ENCODE data around the gene PTPN14.

Gene PTPN14

DNA sequence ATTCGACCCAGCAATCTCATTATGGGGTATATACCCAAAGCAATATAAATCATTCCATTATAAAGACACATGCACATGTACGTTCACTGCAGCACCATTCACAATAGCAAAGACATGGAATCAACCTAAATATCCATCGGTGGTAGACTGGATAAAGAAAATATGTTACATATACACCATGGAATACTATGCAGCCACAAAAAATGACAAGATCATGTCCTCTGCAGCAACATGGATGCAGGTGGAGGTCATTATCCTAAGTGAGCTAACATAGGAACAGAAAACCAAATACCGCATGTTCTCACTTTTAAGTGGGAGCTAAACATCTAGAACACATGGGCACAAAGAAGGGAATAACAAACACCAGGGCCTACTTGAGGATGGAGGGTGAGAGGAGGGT lies 115.5 kb downstream of the PTPN14 start:
- Histone ChIP-seq H3K4me1 (ENCODE audit: control insufficient read depth, insufficient read depth, low read length) (peaks cover 18% of the 10 kb centered on the region), H3K4me3 (ENCODE audit: insufficient read depth, low read depth, low read length) (no peak overlapping the region), H3K36me3 (ENCODE audit: control insufficient read depth, insufficient read depth, low read length) (no peaks in the 10 kb centered on the region), H3K27me3 (ENCODE audit: control insufficient read depth, insufficient read depth, low read length, poor library complexity, severe bottlenecking) (no peaks in the 10 kb centered on the region), H3K27ac (ENCODE audit: insufficient read depth, low read depth, low read length, poor library complexity, severe bottlenecking) (no peak overlapping the region), H3K9me3 (ENCODE audit: control insufficient read depth, low read length) (no peaks in the 10 kb centered on the region)
- WGBS, 2 experiments = 81 to 97% methylated on average over 3 to 4 of the region's 4 CpGs

DNA sequence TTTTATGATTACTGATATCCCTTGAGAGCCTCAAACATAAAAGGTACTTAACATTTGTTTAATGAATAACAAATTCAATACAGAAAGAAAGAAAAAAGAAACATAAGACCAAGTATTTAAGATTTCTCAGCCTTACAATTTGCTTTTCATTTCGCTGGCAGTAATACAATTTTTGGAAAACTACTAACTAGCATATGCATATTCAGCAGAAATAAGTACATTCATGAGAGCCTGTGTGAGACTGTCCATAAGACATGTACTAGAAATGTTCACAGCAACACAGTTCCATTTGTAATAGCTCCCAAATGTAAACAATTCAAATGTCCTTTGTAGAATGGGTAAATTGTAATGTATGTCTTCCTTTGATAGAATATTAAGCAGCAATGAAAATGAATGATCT lies 119.2 kb downstream of the PTPN14 start:
- Histone ChIP-seq H3K4me1 (ENCODE audit: control insufficient read depth, insufficient read depth, low read length) (peaks cover 5% of the 10 kb centered on the region), H3K36me3 (ENCODE audit: control insufficient read depth, insufficient read depth, low read length) (no peaks in the 10 kb centered on the region), H3K27ac (ENCODE audit: insufficient read depth, low read depth, low read length, poor library complexity, severe bottlenecking) (no peak overlapping the region), H3K9me3 (ENCODE audit: control insufficient read depth, low read length) (no peaks in the 10 kb centered on the region), H3K27me3 (ENCODE audit: control insufficient read depth, insufficient read depth, low read length, poor library complexity, severe bottlenecking) (no peaks in the 10 kb centered on the region), H3K4me3 (ENCODE audit: insufficient read depth, low read depth, low read length) (no peak overlapping the region)
- WGBS, 2 experiments = 87 to 100% methylated on average over 1 of the region's 1 CpG

DNA sequence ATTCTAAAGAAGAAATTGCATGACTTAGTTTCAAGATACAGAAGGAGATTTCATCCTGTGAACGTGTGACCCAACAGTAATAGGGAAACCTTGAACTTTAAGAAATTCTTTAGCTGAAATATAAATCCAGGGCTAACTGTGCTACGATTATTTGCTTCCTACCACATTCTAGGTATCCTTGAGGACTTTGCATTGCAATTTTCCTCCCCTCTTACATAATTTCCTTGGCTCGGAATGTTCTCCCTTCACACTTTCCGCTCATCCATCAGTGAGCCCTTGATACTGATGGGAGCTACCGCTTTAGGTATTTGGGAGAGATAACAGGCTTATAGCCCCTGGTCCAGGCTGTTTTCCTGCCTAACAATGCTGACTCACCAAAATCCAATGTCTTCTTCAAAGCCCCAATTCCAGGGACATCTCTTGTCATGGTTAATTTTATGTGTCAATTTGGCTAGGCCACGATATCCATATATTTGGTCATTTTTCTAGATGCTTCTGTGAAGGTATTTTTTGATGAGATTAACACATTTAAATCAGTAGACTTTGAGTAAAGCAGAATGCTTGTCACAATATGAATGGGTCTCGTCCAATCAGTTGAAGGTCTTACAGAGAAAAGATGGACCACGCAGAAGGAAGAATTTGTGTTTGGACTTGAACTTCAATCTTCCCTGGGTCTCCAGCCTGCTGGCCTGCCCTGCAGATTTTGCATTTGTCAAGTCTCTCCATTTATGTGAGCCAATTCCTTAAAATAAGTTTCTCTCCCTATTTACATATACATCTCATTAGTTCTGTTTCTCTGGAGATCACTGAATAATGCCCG lies 121.2 kb downstream of the PTPN14 start:
- 88 to 95% methylated on average over 9 of the region's 9 CpGs for WGBS, 2 experiments
- H3K9me3 ChIP-seq (ENCODE audit: control insufficient read depth, low read length) = no peaks in the 10 kb centered on the region
- peaks cover 5% of the 10 kb centered on the region for H3K4me1 ChIP-seq (ENCODE audit: control insufficient read depth, insufficient read depth, low read length)
- H3K4me3 ChIP-seq (ENCODE audit: insufficient read depth, low read depth, low read length) = no peak overlapping the region
- no peaks in the 10 kb centered on the region for H3K27me3 ChIP-seq (ENCODE audit: control insufficient read depth, insufficient read depth, low read length, poor library complexity, severe bottlenecking)
- no peaks in the 10 kb centered on the region for H3K36me3 ChIP-seq (ENCODE audit: control insufficient read depth, insufficient read depth, low read length)
- no peak overlapping the region for H3K27ac ChIP-seq (ENCODE audit: insufficient read depth, low read depth, low read length, poor library complexity, severe bottlenecking)

DNA sequence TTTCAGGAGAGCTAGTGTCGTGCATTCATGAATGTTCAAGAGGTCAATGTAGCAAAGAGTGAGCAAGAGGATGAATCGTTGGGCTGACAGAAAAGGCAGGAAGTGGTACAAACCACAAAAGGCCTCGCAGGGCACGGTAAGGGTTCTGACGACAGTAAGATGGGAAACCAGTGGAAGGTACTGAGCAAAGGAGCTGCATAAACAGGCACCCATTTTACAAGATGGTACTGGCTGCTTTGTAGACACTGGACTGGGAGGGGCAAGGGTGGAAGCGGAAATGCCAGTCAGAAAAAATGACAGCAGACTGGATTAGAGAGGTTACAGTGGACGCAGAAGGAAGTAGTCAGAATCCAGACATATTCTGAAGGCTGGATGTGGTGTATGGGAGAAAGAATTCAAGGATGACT lies 123.5 kb downstream of the PTPN14 start:
- Histone ChIP-seq H3K9me3 (ENCODE audit: control insufficient read depth, low read length) (no peaks in the 10 kb centered on the region), H3K4me1 (ENCODE audit: control insufficient read depth, insufficient read depth, low read length) (peaks cover 5% of the 10 kb centered on the region), H3K36me3 (ENCODE audit: control insufficient read depth, insufficient read depth, low read length) (no peaks in the 10 kb centered on the region), H3K27ac (ENCODE audit: insufficient read depth, low read depth, low read length, poor library complexity, severe bottlenecking) (peak overlapping the region; percentile 17), H3K4me3 (ENCODE audit: insufficient read depth, low read depth, low read length) (no peak overlapping the region), H3K27me3 (ENCODE audit: control insufficient read depth, insufficient read depth, low read length, poor library complexity, severe bottlenecking) (no peaks in the 10 kb centered on the region)
- WGBS, 2 experiments = 62 to 63% methylated on average over 7 of the region's 7 CpGs

DNA sequence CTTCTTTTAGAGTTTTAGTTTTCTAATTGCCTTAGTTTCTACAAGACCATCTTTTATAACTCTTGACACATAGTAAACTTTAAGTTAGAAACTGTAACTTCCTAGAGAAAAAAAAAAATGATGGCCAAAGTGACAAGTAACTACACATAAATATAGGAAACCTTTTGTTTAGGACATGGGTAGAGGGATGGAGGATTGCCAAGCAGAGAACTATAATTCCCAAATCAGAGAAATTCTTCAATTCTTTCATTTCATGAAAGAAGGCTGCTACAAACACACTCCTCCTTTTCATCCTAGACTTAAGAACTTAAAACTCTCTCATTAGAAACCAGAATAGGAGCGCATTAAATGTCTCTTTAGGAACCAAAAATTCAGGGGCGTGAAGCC lies 125.0 kb downstream of the PTPN14 start:
- H3K36me3 ChIP-seq (ENCODE audit: control insufficient read depth, insufficient read depth, low read length) = no peaks in the 10 kb centered on the region
- H3K27ac ChIP-seq (ENCODE audit: insufficient read depth, low read depth, low read length, poor library complexity, severe bottlenecking) = no peak overlapping the region
- WGBS, 2 experiments = 97 to 98% methylated on average over 2 of the region's 2 CpGs
- no peaks in the 10 kb centered on the region for H3K9me3 ChIP-seq (ENCODE audit: control insufficient read depth, low read length)
- H3K4me3 ChIP-seq (ENCODE audit: insufficient read depth, low read depth, low read length) = no peak overlapping the region
- peaks cover 5% of the 10 kb centered on the region for H3K4me1 ChIP-seq (ENCODE audit: control insufficient read depth, insufficient read depth, low read length)
- H3K27me3 ChIP-seq (ENCODE audit: control insufficient read depth, insufficient read depth, low read length, poor library complexity, severe bottlenecking) = no peaks in the 10 kb centered on the region

DNA sequence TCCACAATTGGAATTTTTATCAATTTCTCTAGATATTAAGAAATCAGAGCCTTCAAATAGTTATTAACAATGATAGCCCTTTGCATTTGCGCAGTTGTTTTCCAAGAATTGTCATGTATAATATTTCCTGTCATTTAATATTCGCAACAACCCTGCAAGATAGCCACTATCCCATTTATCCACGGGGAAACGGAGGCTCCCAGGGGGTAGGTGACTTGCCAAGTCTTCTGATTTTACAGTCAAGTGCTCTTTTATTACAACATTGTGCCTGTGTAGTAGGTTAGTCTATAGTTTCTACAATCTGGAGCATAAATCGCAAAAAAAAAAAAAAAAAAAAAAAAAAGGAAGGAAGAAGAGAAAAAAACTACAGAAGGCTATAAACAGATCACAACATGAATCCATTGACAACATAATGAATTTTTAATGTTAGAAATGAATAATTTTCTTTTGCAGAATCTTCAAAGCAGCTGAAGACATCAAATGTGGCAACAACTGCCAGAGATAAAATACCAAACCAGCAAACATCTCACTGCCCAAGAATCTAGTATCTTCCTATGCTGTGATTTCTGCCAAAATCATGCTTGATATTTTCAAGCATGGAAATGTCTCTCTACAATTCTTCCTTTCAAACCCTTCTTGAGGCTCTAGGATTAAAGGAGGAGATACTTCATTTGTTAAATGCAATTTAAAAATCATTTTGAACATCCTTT lies 125.5 kb downstream of the PTPN14 start:
- Histone ChIP-seq H3K36me3 (ENCODE audit: control insufficient read depth, insufficient read depth, low read length) (no peaks in the 10 kb centered on the region), H3K4me1 (ENCODE audit: control insufficient read depth, insufficient read depth, low read length) (peaks cover 5% of the 10 kb centered on the region), H3K27me3 (ENCODE audit: control insufficient read depth, insufficient read depth, low read length, poor library complexity, severe bottlenecking) (no peaks in the 10 kb centered on the region), H3K27ac (ENCODE audit: insufficient read depth, low read depth, low read length, poor library complexity, severe bottlenecking) (no peak overlapping the region), H3K4me3 (ENCODE audit: insufficient read depth, low read depth, low read length) (no peak overlapping the region), H3K9me3 (ENCODE audit: control insufficient read depth, low read length) (no peaks in the 10 kb centered on the region)
- WGBS, 2 experiments = 89 to 93% methylated on average over 3 to 4 of the region's 5 CpGs

DNA sequence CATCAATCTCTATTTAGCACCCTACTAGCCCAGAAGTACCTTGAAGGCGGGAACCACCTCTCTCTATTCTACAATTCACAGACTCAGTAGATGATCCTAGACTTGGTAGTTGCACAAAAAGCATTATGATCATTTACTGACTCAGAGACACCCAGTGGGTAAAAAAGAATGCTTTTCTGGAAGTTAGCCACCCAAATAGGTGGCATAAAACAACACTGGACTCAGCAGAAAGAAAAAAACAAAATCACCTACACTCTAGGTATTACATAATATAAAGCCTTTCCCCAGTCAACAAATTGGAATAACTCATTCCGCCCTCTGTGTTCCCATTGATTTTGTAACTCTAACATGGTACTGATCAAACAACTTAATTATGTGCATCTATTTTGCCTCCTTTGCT lies 126.3 kb downstream of the PTPN14 start:
- Histone ChIP-seq H3K9me3 (ENCODE audit: control insufficient read depth, low read length) (no peaks in the 10 kb centered on the region), H3K4me3 (ENCODE audit: insufficient read depth, low read depth, low read length) (no peak overlapping the region), H3K36me3 (ENCODE audit: control insufficient read depth, insufficient read depth, low read length) (no peaks in the 10 kb centered on the region), H3K27me3 (ENCODE audit: control insufficient read depth, insufficient read depth, low read length, poor library complexity, severe bottlenecking) (no peaks in the 10 kb centered on the region), H3K27ac (ENCODE audit: insufficient read depth, low read depth, low read length, poor library complexity, severe bottlenecking) (no peak overlapping the region), H3K4me1 (ENCODE audit: control insufficient read depth, insufficient read depth, low read length) (peaks cover 6% of the 10 kb centered on the region)
- WGBS, 2 experiments = 85 to 96% methylated on average over 2 of the region's 2 CpGs

DNA sequence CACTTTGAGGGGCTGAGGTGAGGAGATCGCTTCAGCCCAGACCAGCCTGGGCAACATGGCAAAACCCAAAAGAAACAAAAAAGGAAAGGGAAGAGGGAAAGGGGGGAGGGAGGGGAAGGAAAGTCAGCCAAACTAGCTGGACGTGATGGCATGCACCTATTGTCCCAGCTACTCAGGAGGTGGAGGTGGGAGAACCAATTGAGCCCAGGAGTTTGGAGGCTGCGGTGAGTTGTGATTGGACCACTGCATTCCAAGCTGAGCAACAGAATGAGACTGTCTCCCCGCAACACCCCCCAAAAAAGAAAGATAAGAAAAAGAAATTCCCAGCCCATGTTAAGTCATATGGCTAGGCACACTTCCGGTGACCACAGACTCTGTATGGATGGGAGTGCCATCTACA lies 128.4 kb downstream of the PTPN14 start:
- peaks cover 14% of the 10 kb centered on the region for H3K4me1 ChIP-seq (ENCODE audit: control insufficient read depth, insufficient read depth, low read length)
- H3K27me3 ChIP-seq (ENCODE audit: control insufficient read depth, insufficient read depth, low read length, poor library complexity, severe bottlenecking) = no peaks in the 10 kb centered on the region
- 73 to 74% methylated on average over 5 of the region's 5 CpGs for WGBS, 2 experiments
- no peak overlapping the region for H3K27ac ChIP-seq (ENCODE audit: insufficient read depth, low read depth, low read length, poor library complexity, severe bottlenecking)
- H3K4me3 ChIP-seq (ENCODE audit: insufficient read depth, low read depth, low read length) = no peak overlapping the region
- no peaks in the 10 kb centered on the region for H3K36me3 ChIP-seq (ENCODE audit: control insufficient read depth, insufficient read depth, low read length)
- H3K9me3 ChIP-seq (ENCODE audit: control insufficient read depth, low read length) = no peaks in the 10 kb centered on the region

DNA sequence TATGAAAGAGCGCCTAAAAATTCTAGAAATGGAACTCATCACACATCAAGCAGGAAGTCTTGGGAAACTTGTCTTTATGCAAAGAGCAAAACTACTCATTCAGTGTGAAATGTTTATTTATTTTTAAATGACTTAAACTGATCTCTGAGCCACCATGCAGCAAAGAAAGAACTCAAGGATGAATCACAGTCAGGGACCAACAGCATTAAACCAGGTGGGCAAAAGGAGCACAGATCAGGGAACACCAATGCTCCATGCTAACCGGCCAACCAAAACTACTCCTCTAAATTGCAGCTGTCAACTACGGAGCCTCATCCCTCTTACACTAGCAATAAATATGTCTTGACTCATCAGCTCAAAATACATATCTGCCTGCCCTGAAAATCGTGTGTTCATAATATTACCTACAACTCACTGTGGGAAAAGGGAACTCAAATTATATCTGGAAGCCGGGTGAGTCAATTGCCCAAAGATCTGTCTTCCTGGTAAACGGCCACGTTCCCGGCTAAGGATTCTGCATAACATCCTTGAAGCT lies 129.2 kb downstream of the PTPN14 start:
- no peak overlapping the region for H3K27ac ChIP-seq (ENCODE audit: insufficient read depth, low read depth, low read length, poor library complexity, severe bottlenecking)
- H3K4me3 ChIP-seq (ENCODE audit: insufficient read depth, low read depth, low read length) = no peak overlapping the region
- 92% methylated on average over 7 to 8 of the region's 8 CpGs for WGBS, 2 experiments

DNA sequence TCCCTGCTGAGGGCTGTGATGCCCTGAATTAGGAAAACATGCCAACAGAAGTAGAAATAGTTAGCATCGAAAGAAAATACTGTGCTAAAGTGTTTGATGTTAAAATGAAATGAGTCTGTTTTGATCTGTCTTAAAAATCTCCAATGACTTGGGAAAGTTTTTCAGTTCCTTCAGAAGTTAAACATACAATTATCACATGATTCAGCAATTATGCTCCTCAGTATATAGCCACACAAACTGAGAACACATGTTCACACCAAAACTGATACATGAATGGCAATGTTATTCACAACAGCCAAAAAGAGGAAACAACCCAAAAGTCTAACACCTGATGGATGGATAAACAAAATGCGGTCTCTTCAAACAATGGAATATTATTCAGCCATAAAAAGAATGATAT lies 130.6 kb downstream of the PTPN14 start:
- no peak overlapping the region for H3K4me3 ChIP-seq (ENCODE audit: insufficient read depth, low read depth, low read length)
- H3K27me3 ChIP-seq (ENCODE audit: control insufficient read depth, insufficient read depth, low read length, poor library complexity, severe bottlenecking) = no peaks in the 10 kb centered on the region
- H3K9me3 ChIP-seq (ENCODE audit: control insufficient read depth, low read length) = no peaks in the 10 kb centered on the region
- no peaks in the 10 kb centered on the region for H3K36me3 ChIP-seq (ENCODE audit: control insufficient read depth, insufficient read depth, low read length)
- no peak overlapping the region for H3K27ac ChIP-seq (ENCODE audit: insufficient read depth, low read depth, low read length, poor library complexity, severe bottlenecking)
- H3K4me1 ChIP-seq (ENCODE audit: control insufficient read depth, insufficient read depth, low read length) = peaks cover 9% of the 10 kb centered on the region
- WGBS, 2 experiments = 88 to 94% methylated on average over 1 to 2 of the region's 2 CpGs

More for the DNA sequence above, 129.2 kb downstream of the PTPN14 start:
- Histone ChIP-seq H3K4me1 (ENCODE audit: control insufficient read depth, insufficient read depth, low read length) (peaks cover 9% of the 10 kb centered on the region), H3K9me3 (ENCODE audit: control insufficient read depth, low read length) (no peaks in the 10 kb centered on the region), H3K27me3 (ENCODE audit: control insufficient read depth, insufficient read depth, low read length, poor library complexity, severe bottlenecking) (no peaks in the 10 kb centered on the region), H3K36me3 (ENCODE audit: control insufficient read depth, insufficient read depth, low read length) (no peaks in the 10 kb centered on the region)
